Measurements from ENCODE around the gene GPR84. TPM values are rescaled to one million over a fixed set of nuclear protein-coding genes. Genes with fewer than 3 reads are reported as not detected.

GPR84 gene
- total RNA-seq, 1 donor from 2014 or later, result not detected

DNA sequence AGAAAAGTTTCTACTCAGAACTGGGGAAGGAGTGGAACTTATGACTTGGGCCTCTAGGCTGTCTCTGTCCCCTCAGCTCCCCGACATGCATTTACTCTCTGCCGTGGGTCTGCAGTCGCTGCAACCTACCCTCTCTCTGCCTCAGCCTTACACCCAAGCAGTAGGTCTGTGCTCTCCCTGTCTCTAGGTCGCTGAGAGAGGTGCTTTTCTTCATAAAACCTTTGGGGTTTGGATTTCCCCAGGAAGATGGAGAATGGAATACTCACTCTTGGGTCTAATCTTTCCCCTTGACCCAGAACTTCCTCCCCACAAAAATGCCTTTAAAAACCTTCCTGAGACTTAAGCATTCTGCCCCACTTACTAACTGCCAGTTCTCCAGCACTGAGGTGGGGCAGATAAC, 12.9 kb downstream of the GPR84 start:
- no peak overlapping the region for H3K4me3 Mint-ChIP-seq
- no peak overlapping the region for H3K27ac Mint-ChIP-seq
- no peak for DNase-seq
- ChIA-PET CTCF (interaction anchor here (0.7 kb wide), 1 partner anchor 88 kb away, joined by 3 read pairs; no protein-coding TSS in a partner anchor), POLR2A (no interaction called here)
- TF ChIP-seq, protein P1, sequence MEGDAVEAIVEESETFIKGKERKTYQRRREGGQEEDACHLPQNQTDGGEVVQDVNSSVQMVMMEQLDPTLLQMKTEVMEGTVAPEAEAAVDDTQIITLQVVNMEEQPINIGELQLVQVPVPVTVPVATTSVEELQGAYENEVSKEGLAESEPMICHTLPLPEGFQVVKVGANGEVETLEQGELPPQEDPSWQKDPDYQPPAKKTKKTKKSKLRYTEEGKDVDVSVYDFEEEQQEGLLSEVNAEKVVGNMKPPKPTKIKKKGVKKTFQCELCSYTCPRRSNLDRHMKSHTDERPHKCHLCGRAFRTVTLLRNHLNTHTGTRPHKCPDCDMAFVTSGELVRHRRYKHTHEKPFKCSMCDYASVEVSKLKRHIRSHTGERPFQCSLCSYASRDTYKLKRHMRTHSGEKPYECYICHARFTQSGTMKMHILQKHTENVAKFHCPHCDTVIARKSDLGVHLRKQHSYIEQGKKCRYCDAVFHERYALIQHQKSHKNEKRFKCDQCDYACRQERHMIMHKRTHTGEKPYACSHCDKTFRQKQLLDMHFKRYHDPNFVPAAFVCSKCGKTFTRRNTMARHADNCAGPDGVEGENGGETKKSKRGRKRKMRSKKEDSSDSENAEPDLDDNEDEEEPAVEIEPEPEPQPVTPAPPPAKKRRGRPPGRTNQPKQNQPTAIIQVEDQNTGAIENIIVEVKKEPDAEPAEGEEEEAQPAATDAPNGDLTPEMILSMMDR (IDR thresholded peaks at IDR 0.05), result no peak
- H3K36me3 Mint-ChIP-seq (ENCODE audit: low read depth), result peaks cover 53% of the 10 kb centered on the region
- intact Hi-C loops (cut with micrococcal nuclease), result no loop called here
- ATAC-seq (ENCODE audit: low read depth), result no peak
- no peaks in the 10 kb centered on the region for H3K9me3 Mint-ChIP-seq
- H3K27me3 Mint-ChIP-seq, result no peaks in the 10 kb centered on the region
- peaks cover 9% of the 10 kb centered on the region for H3K4me1 Mint-ChIP-seq

DNA sequence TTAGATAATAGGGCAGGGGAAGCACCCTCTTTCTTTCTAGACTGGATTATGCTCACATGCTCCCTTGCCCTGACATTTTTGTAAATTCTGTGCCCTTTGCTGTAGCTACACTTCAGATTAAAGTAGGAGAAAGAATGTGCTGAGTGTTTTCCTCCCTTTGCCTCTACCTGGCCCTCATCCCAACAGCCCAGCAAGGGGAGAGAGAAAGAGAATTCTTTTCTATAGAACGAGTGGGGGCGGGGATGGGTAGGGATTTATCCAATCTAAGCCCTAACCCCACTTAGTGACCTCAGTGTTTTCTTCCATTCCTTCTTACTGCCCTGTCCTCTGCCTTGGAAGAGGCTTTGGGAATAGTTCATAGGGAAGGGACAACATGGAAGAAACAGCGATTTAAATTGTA, 13.5 kb downstream of the GPR84 start:
- Mint-ChIP-seq H3K27ac (no peak overlapping the region), H3K27me3 (no peaks in the 10 kb centered on the region), H3K4me1 (peaks cover 9% of the 10 kb centered on the region), H3K36me3 (ENCODE audit: low read depth) (peaks cover 56% of the 10 kb centered on the region), H3K9me3 (no peaks in the 10 kb centered on the region), H3K4me3 (no peak overlapping the region)
- POLR2A ChIA-PET, result interaction anchor here (0.6 kb wide), 1 partner anchor 64 kb away, joined by 4 read pairs; no protein-coding TSS in a partner anchor
- TF ChIP-seq, protein P1 (IDR thresholded peaks at IDR 0.05), result no peak
- DNase-seq (no peak), ATAC-seq (ENCODE audit: low read depth) (no peak)
- intact Hi-C loops (cut with micrococcal nuclease), result no loop called here
- CTCF ChIA-PET, result interaction anchor here (0.7 kb wide), 2 partner anchors 18 to 89 kb away, joined by 3 read pairs; no protein-coding TSS in a partner anchor

DNA sequence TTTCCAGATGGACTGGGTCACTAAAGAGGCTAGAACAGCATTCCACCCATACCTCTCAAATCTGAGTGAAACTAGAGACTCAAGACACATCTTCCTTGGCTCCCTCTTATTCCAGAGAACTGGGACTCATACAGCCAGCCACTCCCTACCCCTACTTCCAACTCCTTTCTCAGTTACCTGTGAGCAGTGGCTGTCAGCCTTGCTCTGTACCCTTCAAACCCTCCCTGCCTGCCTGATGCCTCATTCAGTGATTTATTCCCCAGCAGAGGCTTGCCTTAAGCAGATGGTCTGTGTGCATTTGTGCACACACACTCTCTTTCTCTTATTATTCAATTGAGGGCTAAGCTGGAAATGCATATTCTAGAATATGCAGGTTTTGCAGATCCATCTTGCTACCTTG, 14.6 kb downstream of the GPR84 start:
- ATAC-seq (ENCODE audit: low read depth) (no peak), DNase-seq (no peak)
- ChIA-PET CTCF (interaction anchor here (1.3 kb wide), 1 partner anchor 25 kb away, joined by 4 read pairs; the partner anchor contains the start of gene COPZ1), POLR2A (no interaction called here)
- Mint-ChIP-seq H3K27ac (no peak overlapping the region), H3K9me3 (no peaks in the 10 kb centered on the region), H3K36me3 (ENCODE audit: low read depth) (peaks cover 65% of the 10 kb centered on the region), H3K27me3 (no peaks in the 10 kb centered on the region), H3K4me1 (peaks cover 17% of the 10 kb centered on the region), H3K4me3 (no peak overlapping the region)
- TF ChIP-seq, protein P1 (IDR thresholded peaks at IDR 0.05), result no peak
- intact Hi-C loops (cut with micrococcal nuclease), result no loop called here

DNA sequence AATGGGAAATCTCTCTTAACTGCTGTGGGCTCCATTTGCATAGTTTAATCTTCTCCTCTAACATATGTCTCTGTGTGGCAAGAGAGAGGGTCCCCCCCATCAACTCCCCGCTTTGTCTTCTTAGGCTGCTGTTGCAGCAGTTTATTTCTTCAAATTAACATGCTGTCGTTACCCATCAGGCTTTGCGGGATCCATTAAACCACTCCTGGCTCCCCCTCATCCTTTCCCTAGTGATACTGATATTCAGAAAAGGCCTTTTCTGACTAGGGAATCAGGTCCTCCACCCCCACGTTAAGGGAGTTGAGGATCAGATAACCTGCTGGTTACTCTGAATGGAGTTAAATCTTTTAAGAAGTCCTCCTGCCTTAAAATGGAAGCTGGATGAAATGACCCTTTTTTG, 15.2 kb downstream of the GPR84 start:
- H3K4me3 Mint-ChIP-seq, result no peak overlapping the region
- peaks cover 66% of the 10 kb centered on the region for H3K36me3 Mint-ChIP-seq (ENCODE audit: low read depth)
- CTCF ChIA-PET, result interaction anchor here (1.3 kb wide), 1 partner anchor 24 kb away, joined by 4 read pairs; the partner anchor contains the start of gene COPZ1
- H3K9me3 Mint-ChIP-seq, result no peaks in the 10 kb centered on the region
- TF ChIP-seq, protein P1 (IDR thresholded peaks at IDR 0.05), result no peak
- peaks cover 17% of the 10 kb centered on the region for H3K4me1 Mint-ChIP-seq
- intact Hi-C loops (cut with micrococcal nuclease), result no loop called here
- POLR2A ChIA-PET, result no interaction called here
- DNase-seq (no peak), ATAC-seq (ENCODE audit: low read depth) (no peak)
- no peaks in the 10 kb centered on the region for H3K27me3 Mint-ChIP-seq
- H3K27ac Mint-ChIP-seq, result no peak overlapping the region

DNA sequence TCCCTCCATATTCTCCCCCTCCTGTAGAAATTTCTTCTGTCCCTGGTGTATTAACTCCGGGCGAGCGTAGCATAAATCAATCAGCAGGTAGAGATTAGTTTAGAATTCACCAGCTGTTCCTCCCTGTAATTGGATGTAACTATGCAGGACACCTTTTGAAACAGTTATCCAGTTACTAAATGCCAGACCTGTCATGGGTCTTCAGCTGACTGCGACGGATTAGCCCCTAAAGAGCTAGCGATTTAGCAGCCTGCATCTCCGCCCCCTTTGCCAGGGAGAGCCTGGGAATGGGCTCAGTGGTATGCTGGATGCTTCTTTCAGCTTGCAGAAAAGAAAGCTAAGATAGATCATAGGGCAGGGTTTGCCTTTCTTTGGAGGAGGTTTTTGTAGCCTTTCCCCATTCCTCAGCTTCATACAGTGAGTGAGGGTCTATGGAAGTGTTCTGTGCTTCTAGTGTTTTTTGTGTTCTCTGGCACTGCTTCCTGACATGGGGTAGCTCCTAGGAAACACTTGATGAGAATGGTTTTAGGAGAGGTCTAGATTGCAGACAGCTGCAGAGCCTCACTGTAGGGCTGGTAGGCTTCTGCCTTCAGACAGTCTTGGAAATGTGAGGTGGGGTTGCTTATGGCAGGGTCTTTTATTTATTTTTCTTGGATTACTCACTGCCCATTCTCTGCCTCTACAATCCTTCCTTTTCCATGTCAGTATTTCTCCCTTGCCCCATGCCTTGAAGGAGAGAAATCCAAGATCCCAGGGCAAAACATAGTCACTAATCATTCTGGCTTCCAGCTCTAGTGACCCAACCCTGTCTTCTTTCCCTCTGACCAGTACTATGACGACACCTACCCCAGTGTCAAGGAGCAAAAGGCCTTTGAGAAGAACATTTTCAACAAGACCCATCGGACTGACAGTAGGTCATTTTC, 22.6 kb downstream of the GPR84 start:
- ChIA-PET POLR2A (interaction anchor here (0.6 to 0.7 kb wide), 2 partner anchors 61 to 447 kb away, joined by 3 read pairs; partner anchors contain the start of gene HNRNPA1), CTCF (interaction anchor here (0.8 to 1.1 kb wide), 3 partner anchors 19 to 35 kb away, joined by 4 to 7 read pairs (median 4); no protein-coding TSS in a partner anchor)
- H3K27me3 Mint-ChIP-seq, result no peaks in the 10 kb centered on the region
- no peaks in the 10 kb centered on the region for H3K9me3 Mint-ChIP-seq
- TF ChIP-seq, protein P1 (IDR thresholded peaks at IDR 0.05), result no peak
- peaks cover 65% of the 10 kb centered on the region for H3K36me3 Mint-ChIP-seq (ENCODE audit: low read depth)
- no peak overlapping the region for H3K27ac Mint-ChIP-seq
- intact Hi-C loops (cut with micrococcal nuclease), result no loop called here
- ATAC-seq (ENCODE audit: low read depth) (no peak), DNase-seq (no peak)
- H3K4me1 Mint-ChIP-seq, result peaks cover 8% of the 10 kb centered on the region
- no peak overlapping the region for H3K4me3 Mint-ChIP-seq
